ENCODE measurements around the gene ACIN1. TPM values are rescaled to one million over a fixed set of nuclear protein-coding genes. Genes with fewer than 3 reads are reported as not detected.

Gene ACIN1
- total and polyA plus RNA-seq, 2 of the 13 experiments (the other 11 are each of a cell fraction or from before 2014, with no cell fraction given) = 165 to 183 TPM

- TF ChIP-seq ZBTB38 (CRISPR knock-in tag; IDR thresholded peaks at IDR 0.05) = peak; percentile 88
- TF ChIP-seq, protein P1, sequence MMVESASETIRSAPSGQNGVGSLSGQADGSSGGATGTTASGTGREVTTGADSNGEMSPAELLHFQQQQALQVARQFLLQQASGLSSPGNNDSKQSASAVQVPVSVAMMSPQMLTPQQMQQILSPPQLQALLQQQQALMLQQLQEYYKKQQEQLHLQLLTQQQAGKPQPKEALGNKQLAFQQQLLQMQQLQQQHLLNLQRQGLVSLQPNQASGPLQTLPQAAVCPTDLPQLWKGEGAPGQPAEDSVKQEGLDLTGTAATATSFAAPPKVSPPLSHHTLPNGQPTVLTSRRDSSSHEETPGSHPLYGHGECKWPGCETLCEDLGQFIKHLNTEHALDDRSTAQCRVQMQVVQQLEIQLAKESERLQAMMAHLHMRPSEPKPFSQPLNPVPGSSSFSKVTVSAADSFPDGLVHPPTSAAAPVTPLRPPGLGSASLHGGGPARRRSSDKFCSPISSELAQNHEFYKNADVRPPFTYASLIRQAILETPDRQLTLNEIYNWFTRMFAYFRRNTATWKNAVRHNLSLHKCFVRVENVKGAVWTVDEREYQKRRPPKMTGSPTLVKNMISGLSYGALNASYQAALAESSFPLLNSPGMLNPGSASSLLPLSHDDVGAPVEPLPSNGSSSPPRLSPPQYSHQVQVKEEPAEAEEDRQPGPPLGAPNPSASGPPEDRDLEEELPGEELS (CRISPR knock-in tag; IDR thresholded peaks at IDR 0.05) = peak; percentile 56; the same call in 1 of the 2 replicates
- TF ChIP-seq, protein P2, sequence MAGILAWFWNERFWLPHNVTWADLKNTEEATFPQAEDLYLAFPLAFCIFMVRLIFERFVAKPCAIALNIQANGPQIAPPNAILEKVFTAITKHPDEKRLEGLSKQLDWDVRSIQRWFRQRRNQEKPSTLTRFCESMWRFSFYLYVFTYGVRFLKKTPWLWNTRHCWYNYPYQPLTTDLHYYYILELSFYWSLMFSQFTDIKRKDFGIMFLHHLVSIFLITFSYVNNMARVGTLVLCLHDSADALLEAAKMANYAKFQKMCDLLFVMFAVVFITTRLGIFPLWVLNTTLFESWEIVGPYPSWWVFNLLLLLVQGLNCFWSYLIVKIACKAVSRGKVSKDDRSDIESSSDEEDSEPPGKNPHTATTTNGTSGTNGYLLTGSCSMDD (CRISPR knock-in tag; IDR thresholded peaks at IDR 0.05) = no peak
- peak in 1 of 2 experiments; percentile 66; a peak in 1 of 4 replicates for TF ChIP-seq EP300 (IDR thresholded peaks at IDR 0.05; ENCODE audit: low read depth in 2 of 2, low read length in 2 of 2)
- 0 out of 2 replicates have a peak, but pooled peaks have one; percentile 32 for TF ChIP-seq EP300 (CRISPR knock-in tag; IDR thresholded peaks at IDR 0.05; ENCODE audit: borderline replicate concordance)
- TF ChIP-seq RFX5 (IDR thresholded peaks at IDR 0.05; ENCODE audit: low read depth, low read length) = 0 out of 2 replicates have a peak, but pooled peaks have one; percentile 32
- peak; percentile 47; the same call in 1 of the 2 replicates for TF ChIP-seq SP5 (CRISPR knock-in tag; IDR thresholded peaks at IDR 0.05; ENCODE audit: borderline replicate concordance, low read depth)
- peak; percentile 80 for TF ChIP-seq ZMYM4 (CRISPR knock-in tag; IDR thresholded peaks at IDR 0.05)
- TF ChIP-seq ZNF234 (CRISPR knock-in tag; conservative IDR thresholded peaks at IDR 0.05) = 0 out of 2 replicates have a peak, but pooled peaks have one; percentile 72
- peak; percentile 87 for TF ChIP-seq POLR2AphosphoS5 (IDR thresholded peaks at IDR 0.05; ENCODE audit: low read depth, low read length)
- TF ChIP-seq ARID5B (CRISPR knock-in tag; IDR thresholded peaks at IDR 0.05) = peak; percentile 72
- no peak for TF ChIP-seq HOXA7 (CRISPR knock-in tag; IDR thresholded peaks at IDR 0.05)
- TF ChIP-seq MZF1 (CRISPR knock-in tag; IDR thresholded peaks at IDR 0.05; ENCODE audit: borderline replicate concordance) = peak; percentile 14; the same call in 1 of the 2 replicates
- TF ChIP-seq ZNF589 (CRISPR knock-in tag; conservative IDR thresholded peaks at IDR 0.05) = peak; percentile 83; the same call in 1 of the 2 replicates
- peak; percentile 87 for TF ChIP-seq ZKSCAN8 (CRISPR knock-in tag; IDR thresholded peaks at IDR 0.05; ENCODE audit: borderline replicate concordance)
- TF ChIP-seq ZNF276 (CRISPR knock-in tag; IDR thresholded peaks at IDR 0.05; ENCODE audit: low read depth) = peak; percentile 90
- TF ChIP-seq NFIC (IDR thresholded peaks at IDR 0.05; ENCODE audit: low read length) = no peak
- peak; percentile 89; the same call in 1 of the 2 replicates for TF ChIP-seq ETV6 (CRISPR knock-in tag; conservative IDR thresholded peaks at IDR 0.05)
- TF ChIP-seq ZNF253 (CRISPR knock-in tag; IDR thresholded peaks at IDR 0.05; ENCODE audit: borderline replicate concordance) = peak; percentile 91; the same call in 1 of the 2 replicates
- peak; percentile 72 for TF ChIP-seq SPEN (CRISPR knock-in tag; IDR thresholded peaks at IDR 0.05; ENCODE audit: low read depth)
Measured at GRCh38 chr14:23057757-23058653, 36.9 kb downstream of the ACIN1 start (continued).

All from HepG2 (cell line).